Dendritic cell treated with granulocyte-macrophage colony-stimulating factor and Interleukin-4, amounts not matched to agents 40 ng/mL and 50 ng/mL, for 4 days (primary cell): Measurements from ENCODE around the gene SLC11A1.
A peak's percentile ranks its signal among the peaks of the same experiment; 100 is the strongest.

Experiments used
- H3K27ac Mint-ChIP-seq: one replicate; pipeline ENCODE4 v1.8.0; 2022; ENCODE audit warnings: mild to moderate bottlenecking, mixed read lengths
- H3K27me3 Mint-ChIP-seq: one replicate; pipeline ENCODE4 v1.8.0; 2022; ENCODE audit warnings: mild to moderate bottlenecking, mixed read lengths
- H3K36me3 Mint-ChIP-seq: one replicate; pipeline ENCODE4 v1.8.0; 2022; ENCODE audit warnings: low read depth, mixed read lengths
- H3K4me1 Mint-ChIP-seq: one replicate; pipeline ENCODE4 v1.8.0; 2022; ENCODE audit warnings: low read depth, mixed read lengths
- H3K4me3 Mint-ChIP-seq: one replicate; pipeline ENCODE4 v1.8.0; 2022; ENCODE audit warnings: mild to moderate bottlenecking, moderate library complexity, mixed read lengths
- H3K9me3 Mint-ChIP-seq: one replicate; pipeline ENCODE4 v1.8.0; 2022; ENCODE audit warnings: mixed read lengths
- intact Hi-C: fragments of 100-400 bp; cut with micrococcal nuclease; formaldehyde crosslinking; loops from one replicate; pipeline ENCODE4 v1.15.0; 2022

SLC11A1 gene

DNA sequence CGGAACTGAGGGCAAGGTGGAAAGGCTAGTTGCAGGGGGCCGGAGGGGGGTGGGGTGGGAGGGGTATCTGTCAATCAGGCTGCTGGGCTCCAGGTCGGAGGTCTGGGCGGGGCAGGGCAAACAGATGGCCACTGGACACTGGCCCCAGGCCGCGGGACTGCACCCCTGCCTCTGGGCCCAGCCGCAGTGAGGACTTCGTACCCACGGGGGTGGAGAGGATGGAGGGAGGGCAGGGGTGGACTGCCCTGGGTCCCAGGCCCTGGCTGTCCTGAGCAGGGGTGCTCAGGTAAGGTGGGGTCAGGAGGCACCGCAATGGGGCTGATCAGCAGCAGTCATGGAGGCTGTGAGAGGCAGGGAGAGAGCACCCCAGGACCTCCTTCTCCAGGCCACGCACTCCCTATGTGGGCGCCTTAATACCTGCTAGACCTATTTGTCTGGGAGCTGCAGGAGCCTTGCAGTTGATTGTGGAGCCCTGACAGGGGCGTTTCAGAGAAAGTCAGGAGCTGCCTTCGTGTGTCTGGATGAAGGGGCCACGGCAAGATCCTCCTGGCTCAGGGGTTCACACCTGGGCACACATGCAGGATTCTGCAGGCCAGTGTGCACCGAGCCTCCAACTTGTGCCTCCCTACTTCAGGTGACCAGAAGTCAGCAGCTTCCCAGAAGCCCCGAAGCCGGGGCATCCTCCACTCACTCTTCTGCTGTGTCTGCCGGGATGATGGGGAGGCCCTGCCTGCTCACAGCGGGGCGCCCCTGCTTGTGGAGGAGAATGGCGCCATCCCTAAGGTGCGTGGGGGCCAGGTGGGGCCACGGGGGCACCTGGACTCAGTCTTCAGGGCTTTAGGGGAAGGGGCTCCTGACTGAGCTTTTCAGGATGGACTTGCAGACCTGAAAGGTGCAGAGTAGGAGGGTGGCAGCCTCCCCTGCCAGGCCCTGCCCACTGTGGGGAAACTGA lies 19.1 kb downstream of the SLC11A1 start:
- intact Hi-C loops, result no loop called here
- no peaks in the 10 kb centered on the region for H3K27me3 Mint-ChIP-seq
- H3K27ac Mint-ChIP-seq, result peak overlapping the region; percentile 96
- peaks cover 84% of the 10 kb centered on the region for H3K36me3 Mint-ChIP-seq
- H3K4me1 Mint-ChIP-seq, result peaks cover 74% of the 10 kb centered on the region
- peak overlapping the region; percentile 99 for H3K4me3 Mint-ChIP-seq
- no peaks in the 10 kb centered on the region for H3K9me3 Mint-ChIP-seq

DNA sequence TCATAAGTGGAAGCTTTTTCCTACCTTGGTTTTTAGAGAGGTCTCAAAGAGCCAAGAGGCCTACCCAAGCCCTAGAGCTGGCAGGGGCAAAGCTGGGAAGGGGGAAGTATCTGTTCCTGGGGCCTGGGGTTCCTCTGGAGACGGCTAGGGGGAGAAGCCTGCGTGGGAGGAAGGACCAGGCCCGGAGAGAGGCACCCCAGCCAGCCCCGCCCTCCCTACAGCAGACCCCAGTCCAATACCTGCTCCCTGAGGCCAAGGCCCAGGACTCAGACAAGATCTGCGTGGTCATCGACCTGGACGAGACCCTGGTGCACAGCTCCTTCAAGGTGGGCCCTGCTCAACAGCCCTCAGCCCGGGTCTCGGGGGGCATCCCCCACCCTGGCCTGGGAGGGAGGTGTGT lies 19.8 kb downstream of the SLC11A1 start:
- H3K27me3 Mint-ChIP-seq, result no peaks in the 10 kb centered on the region

DNA sequence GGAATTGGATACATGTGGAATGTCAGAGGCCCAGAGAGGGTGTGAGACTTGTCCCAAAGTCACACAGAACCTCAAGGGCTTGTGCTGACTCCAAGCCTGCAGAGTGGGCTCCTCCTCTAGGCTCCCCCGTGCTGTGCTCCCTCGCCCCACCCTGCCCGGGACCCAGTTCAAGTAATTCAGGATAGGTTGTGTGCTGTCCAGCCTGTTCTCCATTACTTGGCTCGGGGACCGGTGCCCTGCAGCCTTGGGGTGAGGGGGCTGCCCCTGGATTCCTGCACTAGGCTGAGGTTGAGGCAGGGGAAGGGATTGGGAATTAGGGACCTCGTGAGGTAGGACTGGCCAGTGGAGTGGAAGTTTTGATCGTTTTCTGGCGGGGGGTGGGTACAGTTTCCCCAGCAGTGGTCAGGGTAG lies 20.4 kb downstream of the SLC11A1 start:
- Mint-ChIP-seq H3K27ac (peak overlapping the region; percentile 39), H3K9me3 (no peaks in the 10 kb centered on the region), H3K36me3 (peaks cover 72% of the 10 kb centered on the region), H3K4me1 (peaks cover 72% of the 10 kb centered on the region), H3K27me3 (no peaks in the 10 kb centered on the region), H3K4me3 (no peak overlapping the region)
- intact Hi-C loops, result no loop called here

More for the DNA sequence above, 19.8 kb downstream of the SLC11A1 start:
- Mint-ChIP-seq H3K9me3 (no peaks in the 10 kb centered on the region), H3K27ac (peak overlapping the region; percentile 96), H3K36me3 (peaks cover 77% of the 10 kb centered on the region), H3K4me3 (peak overlapping the region; percentile 99), H3K4me1 (peaks cover 72% of the 10 kb centered on the region)
- intact Hi-C loops, result no loop called here

DNA sequence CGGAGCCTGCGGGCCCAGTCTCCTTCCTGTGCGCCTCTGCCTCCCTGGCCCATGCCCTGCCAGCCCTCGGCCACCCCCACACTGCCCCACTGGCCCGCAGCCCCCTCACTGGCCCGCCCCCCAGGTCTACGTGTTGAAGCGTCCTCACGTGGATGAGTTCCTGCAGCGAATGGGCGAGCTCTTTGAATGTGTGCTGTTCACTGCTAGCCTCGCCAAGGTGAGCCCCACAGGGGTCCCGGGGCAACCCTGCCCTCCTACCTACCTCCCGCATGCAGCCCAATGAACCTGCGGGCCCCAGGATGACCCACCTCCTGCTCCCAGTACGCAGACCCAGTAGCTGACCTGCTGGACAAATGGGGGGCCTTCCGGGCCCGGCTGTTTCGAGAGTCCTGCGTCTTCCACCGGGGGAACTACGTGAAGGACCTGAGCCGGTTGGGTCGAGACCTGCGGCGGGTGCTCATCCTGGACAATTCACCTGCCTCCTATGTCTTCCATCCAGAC lies 20.9 kb downstream of the SLC11A1 start:
- peak overlapping the region; percentile 39 for H3K27ac Mint-ChIP-seq
- intact Hi-C loops, result no loop called here

DNA sequence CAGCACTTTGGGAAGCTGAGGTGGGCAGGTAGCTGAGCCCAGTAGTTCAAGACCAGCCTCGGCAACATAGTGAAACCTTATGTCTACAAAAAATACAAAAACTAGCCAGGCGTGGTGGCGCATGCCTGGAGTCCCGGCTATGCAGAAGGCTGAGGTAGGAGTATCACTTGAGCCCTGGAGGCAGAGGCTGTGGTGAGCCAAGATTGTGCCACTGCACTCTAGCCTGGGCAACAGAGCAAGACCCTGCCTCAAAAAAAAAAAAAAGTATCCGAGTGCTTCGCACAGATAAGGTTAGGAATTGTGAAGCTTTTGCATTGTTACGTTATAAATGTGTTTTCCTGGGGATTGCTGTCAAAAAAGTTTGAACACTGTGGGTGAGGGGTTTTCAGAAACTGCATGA lies 21.7 kb downstream of the SLC11A1 start:
- H3K4me1 Mint-ChIP-seq, result peaks cover 77% of the 10 kb centered on the region
- peak overlapping the region; percentile 89 for H3K27ac Mint-ChIP-seq
- intact Hi-C loops, result no loop called here
- H3K36me3 Mint-ChIP-seq, result peaks cover 64% of the 10 kb centered on the region
- H3K4me3 Mint-ChIP-seq, result no peak overlapping the region
- no peaks in the 10 kb centered on the region for H3K9me3 Mint-ChIP-seq
- H3K27me3 Mint-ChIP-seq, result no peaks in the 10 kb centered on the region

More for the DNA sequence above, 20.9 kb downstream of the SLC11A1 start:
- H3K4me1 Mint-ChIP-seq, result peaks cover 72% of the 10 kb centered on the region
- no peak overlapping the region for H3K4me3 Mint-ChIP-seq
- H3K36me3 Mint-ChIP-seq, result peaks cover 67% of the 10 kb centered on the region
- no peaks in the 10 kb centered on the region for H3K9me3 Mint-ChIP-seq
- no peaks in the 10 kb centered on the region for H3K27me3 Mint-ChIP-seq

DNA sequence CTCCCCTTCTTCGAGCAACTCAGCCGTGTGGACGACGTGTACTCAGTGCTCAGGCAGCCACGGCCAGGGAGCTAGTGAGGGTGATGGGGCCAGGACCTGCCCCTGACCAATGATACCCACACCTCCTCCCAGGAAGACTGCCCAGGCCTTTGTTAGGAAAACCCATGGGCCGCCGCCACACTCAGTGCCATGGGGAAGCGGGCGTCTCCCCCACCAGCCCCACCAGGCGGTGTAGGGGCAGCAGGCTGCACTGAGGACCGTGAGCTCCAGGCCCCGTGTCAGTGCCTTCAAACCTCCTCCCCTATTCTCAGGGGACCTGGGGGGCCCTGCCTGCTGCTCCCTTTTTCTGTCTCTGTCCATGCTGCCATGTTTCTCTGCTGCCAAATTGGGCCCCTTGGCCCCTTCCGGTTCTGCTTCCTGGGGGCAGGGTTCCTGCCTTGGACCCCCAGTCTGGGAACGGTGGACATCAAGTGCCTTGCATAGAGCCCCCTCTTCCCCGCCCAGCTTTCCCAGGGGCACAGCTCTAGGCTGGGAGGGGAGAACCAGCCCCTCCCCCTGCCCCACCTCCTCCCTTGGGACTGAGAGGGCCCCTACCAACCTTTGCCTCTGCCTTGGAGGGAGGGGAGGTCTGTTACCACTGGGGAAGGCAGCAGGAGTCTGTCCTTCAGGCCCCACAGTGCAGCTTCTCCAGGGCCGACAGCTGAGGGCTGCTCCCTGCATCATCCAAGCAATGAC lies 22.4 kb downstream of the SLC11A1 start:
- Mint-ChIP-seq H3K36me3 (peaks cover 60% of the 10 kb centered on the region), H3K27ac (peak overlapping the region; percentile 89)
- intact Hi-C loops, result no loop called here

DNA sequence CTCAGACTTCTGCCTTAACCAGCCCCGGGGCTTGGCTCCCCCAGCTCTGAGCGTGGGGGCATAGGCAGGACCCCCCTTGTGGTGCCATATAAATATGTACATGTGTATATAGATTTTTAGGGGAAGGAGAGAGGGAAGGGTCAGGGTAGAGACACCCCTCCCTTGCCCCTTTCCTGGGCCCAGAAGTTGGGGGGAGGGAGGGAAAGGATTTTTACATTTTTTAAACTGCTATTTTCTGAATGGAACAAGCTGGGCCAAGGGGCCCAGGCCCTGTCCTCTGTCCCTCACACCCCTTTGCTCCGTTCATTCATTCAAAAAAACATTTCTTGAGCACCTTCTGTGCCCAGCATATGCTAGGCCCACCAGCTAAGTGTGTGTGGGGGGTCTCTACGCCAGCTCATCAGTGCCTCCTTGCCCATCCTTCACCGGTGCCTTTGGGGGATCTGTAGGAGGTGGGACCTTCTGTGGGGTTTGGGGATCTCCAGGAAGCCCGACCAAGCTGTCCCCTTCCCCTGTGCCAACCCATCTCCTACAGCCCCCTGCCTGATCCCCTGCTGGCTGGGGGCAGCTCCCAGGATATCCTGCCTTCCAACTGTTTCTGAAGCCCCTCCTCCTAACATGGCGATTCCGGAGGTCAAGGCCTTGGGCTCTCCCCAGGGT lies 23.1 kb downstream of the SLC11A1 start:
- H3K4me1 Mint-ChIP-seq, result peaks cover 77% of the 10 kb centered on the region

More for the DNA sequence above, 22.4 kb downstream of the SLC11A1 start:
- no peaks in the 10 kb centered on the region for H3K27me3 Mint-ChIP-seq
- H3K4me1 Mint-ChIP-seq, result peaks cover 77% of the 10 kb centered on the region
- no peaks in the 10 kb centered on the region for H3K9me3 Mint-ChIP-seq
- no peak overlapping the region for H3K4me3 Mint-ChIP-seq

DNA sequence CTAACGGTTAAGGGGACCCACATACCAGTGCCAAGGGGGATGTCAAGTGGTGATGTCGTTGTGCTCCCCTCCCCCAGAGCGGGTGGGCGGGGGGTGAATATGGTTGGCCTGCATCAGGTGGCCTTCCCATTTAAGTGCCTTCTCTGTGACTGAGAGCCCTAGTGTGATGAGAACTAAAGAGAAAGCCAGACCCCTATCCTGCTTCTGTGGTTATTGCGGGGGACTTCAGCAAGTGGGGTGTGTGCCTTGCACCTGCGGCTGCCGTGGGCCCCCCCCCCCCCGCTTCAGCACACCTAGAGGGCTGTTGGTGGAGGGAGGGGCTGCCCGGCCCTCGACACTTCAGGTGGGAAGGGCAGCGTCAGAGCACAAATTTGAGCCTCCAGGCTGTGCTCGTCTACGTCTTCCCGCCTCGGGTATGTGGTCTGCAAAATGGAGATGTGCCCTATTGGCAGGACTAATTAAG lies 23.7 kb downstream of the SLC11A1 start:
- H3K9me3 Mint-ChIP-seq, result no peaks in the 10 kb centered on the region
- H3K27ac Mint-ChIP-seq, result peak overlapping the region; percentile 89
- peak overlapping the region; percentile 60 for H3K4me3 Mint-ChIP-seq
- peaks cover 75% of the 10 kb centered on the region for H3K4me1 Mint-ChIP-seq
- peaks cover 51% of the 10 kb centered on the region for H3K36me3 Mint-ChIP-seq
- no peaks in the 10 kb centered on the region for H3K27me3 Mint-ChIP-seq
- intact Hi-C loops, result loop anchor here (1.0 to 2.0 kb wide), 2 partner anchors 9 to 61 kb away; no protein-coding TSS in a partner anchor

More for the DNA sequence above, 23.1 kb downstream of the SLC11A1 start:
- H3K9me3 Mint-ChIP-seq, result no peaks in the 10 kb centered on the region
- H3K27me3 Mint-ChIP-seq, result no peaks in the 10 kb centered on the region
- H3K36me3 Mint-ChIP-seq, result peaks cover 56% of the 10 kb centered on the region
- intact Hi-C loops, result no loop called here
- H3K27ac Mint-ChIP-seq, result peak overlapping the region; percentile 89
- H3K4me3 Mint-ChIP-seq, result peak overlapping the region; percentile 60

DNA sequence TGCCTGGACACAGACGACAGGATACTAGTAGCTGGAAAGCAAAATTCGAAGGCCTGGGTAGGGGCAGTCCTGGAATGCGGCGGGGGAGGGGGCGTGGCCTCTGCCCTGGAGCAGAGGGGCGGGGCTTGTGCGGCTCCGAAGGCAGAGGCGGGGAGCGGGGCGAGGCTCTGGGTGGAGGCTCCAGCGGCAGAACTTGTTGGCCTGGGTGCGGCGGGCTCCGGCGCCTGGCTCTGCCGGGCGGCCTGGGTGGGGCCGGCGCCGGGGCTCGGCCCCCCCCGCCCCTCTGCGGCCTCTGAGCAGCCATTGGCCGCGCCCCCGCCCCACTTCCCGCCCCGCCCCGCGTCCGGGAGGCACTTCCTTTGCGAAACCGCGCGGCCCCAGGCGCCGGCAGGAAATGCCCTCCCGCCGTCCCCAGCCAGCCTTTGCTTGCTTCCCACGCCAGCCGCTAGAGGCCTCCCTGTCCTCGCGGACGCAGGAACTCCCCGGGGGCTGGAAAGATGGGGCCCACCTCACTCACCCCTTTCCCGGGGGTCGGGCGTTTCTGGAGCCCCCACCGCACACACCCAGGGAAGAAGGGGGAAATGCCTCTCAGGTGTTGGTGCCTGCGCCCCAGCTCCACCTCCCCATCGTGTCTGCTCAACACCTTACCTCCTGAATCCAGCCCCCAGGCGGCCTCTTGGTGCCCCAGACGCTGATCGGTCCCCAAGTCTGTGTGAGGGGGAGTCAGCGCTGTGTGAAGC lies 24.3 kb downstream of the SLC11A1 start:
- intact Hi-C loops, result loop anchor here (1.0 to 2.0 kb wide), 2 partner anchors 10 to 60 kb away; no protein-coding TSS in a partner anchor
- H3K9me3 Mint-ChIP-seq, result no peaks in the 10 kb centered on the region
- H3K4me3 Mint-ChIP-seq, result peak overlapping the region; percentile 60
- H3K4me1 Mint-ChIP-seq, result peaks cover 69% of the 10 kb centered on the region
- H3K27ac Mint-ChIP-seq, result peak overlapping the region; percentile 89
- H3K36me3 Mint-ChIP-seq, result peaks cover 45% of the 10 kb centered on the region
- no peaks in the 10 kb centered on the region for H3K27me3 Mint-ChIP-seq

DNA sequence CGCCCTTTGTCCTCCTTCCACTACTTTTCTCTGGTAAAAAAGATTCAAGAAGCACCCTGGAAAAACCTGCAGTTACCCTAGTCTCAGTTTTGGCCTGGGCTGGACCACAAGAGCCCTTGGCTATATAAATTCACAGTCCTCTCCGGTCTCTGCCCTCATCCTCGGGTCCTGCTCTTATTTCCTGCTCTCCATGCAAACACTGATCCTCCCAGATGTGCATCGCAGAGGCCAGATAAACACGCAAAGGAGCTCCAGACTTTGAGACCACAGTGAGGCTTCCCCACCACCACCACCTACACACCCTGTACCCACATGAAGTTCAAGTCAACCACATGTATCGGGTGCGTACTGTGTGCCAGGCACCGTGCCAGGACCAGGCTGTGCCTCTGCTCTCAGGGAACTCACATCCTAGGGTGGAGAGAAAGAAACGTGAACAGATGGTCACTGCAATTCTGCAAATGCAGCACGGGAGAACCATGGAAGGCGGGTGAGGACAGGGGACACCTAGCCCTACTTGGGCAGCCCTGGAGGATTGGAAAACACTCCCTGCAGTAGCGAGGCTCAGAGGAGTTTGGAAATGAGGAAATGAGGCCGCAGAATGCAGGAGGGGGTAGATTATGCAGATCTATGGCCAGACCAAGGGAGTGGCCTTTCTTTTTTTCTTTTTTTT lies 25.0 kb downstream of the SLC11A1 start:
- no peaks in the 10 kb centered on the region for H3K9me3 Mint-ChIP-seq
- peak overlapping the region; percentile 89 for H3K27ac Mint-ChIP-seq
- H3K36me3 Mint-ChIP-seq, result peaks cover 38% of the 10 kb centered on the region
- H3K27me3 Mint-ChIP-seq, result no peaks in the 10 kb centered on the region
- peak overlapping the region; percentile 53 for H3K4me3 Mint-ChIP-seq
- peaks cover 62% of the 10 kb centered on the region for H3K4me1 Mint-ChIP-seq
- intact Hi-C loops, result loop anchor here (1.0 to 2.0 kb wide), 2 partner anchors 11 to 60 kb away; no protein-coding TSS in a partner anchor

DNA sequence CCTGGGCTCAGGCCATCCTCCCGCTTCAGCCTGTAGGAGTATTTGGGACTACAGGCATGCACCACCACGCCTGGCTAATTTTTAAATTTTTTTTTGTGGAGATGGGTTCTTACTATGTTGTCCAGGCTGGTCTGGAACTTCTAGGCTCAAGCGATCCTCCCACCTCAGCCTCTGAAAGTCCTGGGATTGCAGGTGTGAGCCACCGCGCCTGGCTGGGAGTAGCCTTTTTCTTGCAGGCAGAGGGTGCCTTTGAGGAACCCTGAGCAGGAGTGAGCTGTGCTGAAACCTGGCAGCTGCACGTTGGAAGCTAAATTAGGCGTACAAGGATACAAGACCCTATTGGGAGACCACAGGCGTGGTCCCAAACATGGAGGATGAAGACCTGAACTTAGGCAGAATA lies 25.6 kb downstream of the SLC11A1 start:
- Mint-ChIP-seq H3K36me3 (peaks cover 31% of the 10 kb centered on the region), H3K27ac (peak overlapping the region; percentile 89), H3K4me3 (no peak overlapping the region), H3K4me1 (peaks cover 58% of the 10 kb centered on the region), H3K27me3 (no peaks in the 10 kb centered on the region), H3K9me3 (no peaks in the 10 kb centered on the region)
- intact Hi-C loops, result loop anchor here (2.0 kb wide), 1 partner anchor 59 kb away; no protein-coding TSS in a partner anchor

DNA sequence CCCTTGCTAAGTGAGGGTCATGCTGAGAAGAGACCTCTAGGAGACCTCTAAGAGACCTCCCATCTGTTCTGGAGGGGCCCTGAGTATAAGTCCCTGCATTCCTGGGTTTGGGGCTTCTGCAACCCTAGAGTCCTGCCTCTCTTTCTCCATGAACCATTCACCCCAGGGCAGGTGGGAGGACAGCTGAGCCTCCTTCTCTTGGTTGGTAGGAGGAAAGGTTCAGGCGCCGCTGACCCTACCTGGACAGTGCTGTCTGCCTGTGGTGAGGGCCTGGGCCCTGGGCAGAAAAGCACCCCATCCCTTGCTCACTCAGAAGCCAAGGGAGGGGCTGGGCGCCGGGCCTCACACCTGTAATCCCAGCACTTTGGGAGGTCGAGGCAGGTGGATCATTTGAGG lies 36.2 kb downstream of the SLC11A1 start:
- Mint-ChIP-seq H3K27me3 (no peaks in the 10 kb centered on the region), H3K9me3 (no peaks in the 10 kb centered on the region), H3K36me3 (no peaks in the 10 kb centered on the region), H3K4me1 (peaks cover 8% of the 10 kb centered on the region), H3K4me3 (no peak overlapping the region), H3K27ac (no peak overlapping the region)
- intact Hi-C loops, result loop anchor here (10.0 kb wide), 1 partner anchor 216 kb away; no protein-coding TSS in a partner anchor
